HG03432 (cell line): ENCODE measurements around the gene ITGAE.
"Not testable (repeated sequence)": the region's sequence is repeated elsewhere in the genome, so short reads cannot be mapped to it uniquely, and the experiment has no call there.

Experiments
- ATAC-seq: cut with Tn5 transposase; IDR thresholded peaks from one replicate; pipeline ENCODE4 v1.9.1; 2021; ENCODE audit warnings: mild to moderate bottlenecking, moderate library complexity; ENCODE audit not compliant: unreplicated experiment

The ITGAE gene

GRCh38 chr17:3800362-3801271, at the start of gene ITGAE:
Gene ITGAE (minus strand): TSS chr17:3801188. CDS start chr17:3801144, 44 bp downstream.
- ATAC-seq = no peak

- ATAC-seq = no peak
Observed at GRCh38 chr17:3848229-3848835, 47.3 kb upstream of the ITGAE start.

- no peak for ATAC-seq
Observed at GRCh38 chr17:3847165-3847670, 46.2 kb upstream of the ITGAE start.

- no peak for ATAC-seq
Observed at GRCh38 chr17:3846437-3847164, 45.6 kb upstream of the ITGAE start.

GRCh38 chr17:3845621-3846436, 44.8 kb upstream of the ITGAE start, which contains the start of gene NCBP3:
Gene NCBP3 (minus strand): TSS chr17:3846246. CDS start chr17:3846223, 23 bp downstream.
- peak; percentile 95 for ATAC-seq

GRCh38 chr17:3845291-3845620, 44.3 kb upstream of the ITGAE start:
- ATAC-seq = peak; percentile 23

- ATAC-seq = not testable (repeated sequence)
Observed at GRCh38 chr17:3844556-3844955, 43.6 kb upstream of the ITGAE start.

- ATAC-seq = no peak
Observed at GRCh38 chr17:3843935-3844516, 43.0 kb upstream of the ITGAE start.

- ATAC-seq = no peak
Observed at GRCh38 chr17:3838206-3838605, 37.2 kb upstream of the ITGAE start.

GRCh38 chr17:3836551-3836950, 35.6 kb upstream of the ITGAE start:
- no peak for ATAC-seq

GRCh38 chr17:3835410-3836229, 34.6 kb upstream of the ITGAE start:
- no peak for ATAC-seq

- no peak for ATAC-seq
Observed at GRCh38 chr17:3834811-3835210, 33.8 kb upstream of the ITGAE start.

GRCh38 chr17:3828852-3829232, 27.9 kb upstream of the ITGAE start:
- no peak for ATAC-seq

- ATAC-seq = no peak
Observed at GRCh38 chr17:3828151-3828851, 27.3 kb upstream of the ITGAE start.

- no peak for ATAC-seq
Observed at GRCh38 chr17:3827124-3827773, 26.3 kb upstream of the ITGAE start.

GRCh38 chr17:3826191-3826590, 25.2 kb upstream of the ITGAE start:
- ATAC-seq = no peak

GRCh38 chr17:3821101-3821500, 20.1 kb upstream of the ITGAE start:
- ATAC-seq = no peak

GRCh38 chr17:3818786-3819185, 17.8 kb upstream of the ITGAE start:
- no peak for ATAC-seq
